PC-9 (cell line): Measurements from ENCODE around the gene TSHZ2. TPM values are rescaled to one million over a fixed set of nuclear protein-coding genes. Genes with fewer than 3 reads are reported as not detected.
"Not testable (repeated sequence)": the region's sequence is repeated elsewhere in the genome, so short reads cannot be mapped to it uniquely, and the experiment has no call there.

Experiments used
- BruUV-seq: library from RNA; stranded (reverse); fragments of 400-500 nt; replicated peaks from 2 replicates; lab custom pipeline; 2021; lab: Mats Ljungman, UMichigan
- CTCF ChIA-PET: fragments of 300-600 bp; sonication (Branson Sonifier 250); formaldehyde crosslinking; loops from one replicate; lab custom pipeline; 2022; ENCODE audit warnings: antibody characterized with exemption; lab: Charles Lee
- POLR2A ChIA-PET: fragments of 300-600 bp; sonication (Branson Sonifier 250); formaldehyde crosslinking; loops from one replicate; lab custom pipeline; 2022; ENCODE audit warnings: antibody characterized with exemption; ENCODE audit not compliant: unreplicated experiment; lab: Charles Lee
- DNase-seq, 2 experiments: peaks; one replicate each; pipeline versions ENCODE4 v3.0.0 to v3.0.0-alpha.2; 2015 to 2022; ENCODE audit warnings: mixed read lengths in 1 of 2
- H2AFZ ChIP-seq: fragments of 200-600 bp; sonication (generic); 2 replicates; pipeline ENCODE4 v1.8.1; 2017; ENCODE audit warnings: antibody characterized with exemption
- H3F3A ChIP-seq: fragments of 200-600 bp; sonication (generic); 2 replicates; pipeline ENCODE4 v1.8.1; 2017; ENCODE audit warnings: antibody characterized with exemption, mild to moderate bottlenecking, low read depth; ENCODE audit not compliant: insufficient read depth
- H3K27ac ChIP-seq: fragments of 200-600 bp; sonication (generic); 2 replicates; pipeline ENCODE4 v1.6.1; 2016; ENCODE audit warnings: mixed run types
- H3K27me3 ChIP-seq: fragments of 200-600 bp; sonication (generic); 2 replicates; pipeline ENCODE4 v1.6.1; 2016; ENCODE audit warnings: low read depth, mixed run types; ENCODE audit not compliant: insufficient read depth
- H3K36me3 ChIP-seq: fragments of 200-600 bp; sonication (generic); 2 replicates; pipeline ENCODE4 v1.6.1; 2016; ENCODE audit warnings: low read depth, mixed run types
- H3K4me1 ChIP-seq: fragments of 200-600 bp; sonication (generic); replicated peaks from 2 replicates; pipeline ENCODE4 v1.6.1; 2016; ENCODE audit warnings: mixed run types; ENCODE audit not compliant: insufficient read depth
- H3K4me2 ChIP-seq: fragments of 200-600 bp; sonication (generic); 2 replicates; pipeline ENCODE4 v1.6.1; 2017; ENCODE audit warnings: mixed run types
- H3K4me3 ChIP-seq: fragments of 200-600 bp; sonication (generic); 2 replicates; pipeline ENCODE4 v1.6.1; 2016; ENCODE audit warnings: mixed run types
- H3K79me2 ChIP-seq: fragments of 200-600 bp; sonication (generic); 2 replicates; pipeline ENCODE4 v1.6.1; 2017; ENCODE audit warnings: low read depth, mixed run types
- H3K9me2 ChIP-seq: fragments of 200-600 bp; sonication (generic); 2 replicates; pipeline ENCODE4 v1.8.1; 2017; ENCODE audit warnings: mild to moderate bottlenecking; ENCODE audit not compliant: insufficient read depth
- H3K9me3 ChIP-seq: fragments of 200-600 bp; sonication (generic); 2 replicates; pipeline ENCODE4 v1.8.1; 2016; ENCODE audit warnings: low read depth; ENCODE audit not compliant: insufficient read depth
- H4K20me1 ChIP-seq: fragments of 200-600 bp; sonication (generic); 2 replicates; pipeline ENCODE4 v1.8.1; 2017; ENCODE audit not compliant: insufficient read depth
- CTCF ChIP-seq: fragments of 200-600 bp; sonication (generic); conservative IDR thresholded peaks from 2 replicates; pipeline ENCODE4 v1.6.1; 2017; ENCODE audit warnings: mixed run types, antibody characterized with exemption, mild to moderate bottlenecking, moderate library complexity
- EZH2 ChIP-seq: fragments of 200-600 bp; sonication (generic); IDR thresholded peaks from 2 replicates; pipeline ENCODE4 v1.8.0; 2017; ENCODE audit warnings: antibody characterized with exemption, low read depth
- intact Hi-C: fragments of 100-400 bp; cut with micrococcal nuclease; formaldehyde crosslinking; loops from one replicate; pipeline ENCODE4 v1.10.0; 2022; ENCODE audit not compliant: unreplicated experiment
- total RNA-seq: library from RNA; stranded (reverse); gene quantifications from 2 replicates; pipeline ENCODE4 v1.2.3, GENCODE V29; 2021

TSHZ2 gene
- total RNA-seq, 1 experiment from 2014 or later, result not detected

- BruUV-seq, result no TSS peak
- DNase-seq, result no peak
- POLR2A ChIA-PET, result no interaction called here
- Histone ChIP-seq H3K79me2 (no peaks in the 10 kb centered on the region), H3F3A (no peaks in the 10 kb centered on the region), H3K36me3 (no peaks in the 10 kb centered on the region), H2AFZ (no peak overlapping the region), H3K4me3 (no peak overlapping the region), H3K27ac (no peak overlapping the region), H3K9me3 (no peaks in the 10 kb centered on the region), H3K27me3 (peaks cover 48% of the 10 kb centered on the region), H4K20me1 (no peaks in the 10 kb centered on the region), H3K4me2 (no peak overlapping the region), H3K4me1 (no peaks in the 10 kb centered on the region), H3K9me2 (no peaks in the 10 kb centered on the region)
- TF ChIP-seq CTCF (no peak), EZH2 (no peak)
- intact Hi-C loops, result no loop called here
- CTCF ChIA-PET, result no interaction called here
Observed at GRCh38 chr20:52965380-52965779, 6.8 kb upstream of the TSHZ2 start.

- Histone ChIP-seq H3K79me2 (no peaks in the 10 kb centered on the region), H3K9me3 (no peaks in the 10 kb centered on the region), H3F3A (no peaks in the 10 kb centered on the region), H3K4me3 (no peak overlapping the region), H3K27ac (no peak overlapping the region), H3K4me1 (no peaks in the 10 kb centered on the region), H3K9me2 (no peaks in the 10 kb centered on the region), H3K4me2 (no peak overlapping the region), H3K36me3 (no peaks in the 10 kb centered on the region), H4K20me1 (no peaks in the 10 kb centered on the region), H3K27me3 (peaks cover 51% of the 10 kb centered on the region), H2AFZ (no peak overlapping the region)
- ChIA-PET CTCF (no interaction called here), POLR2A (no interaction called here)
- intact Hi-C loops, result no loop called here
- no peak for DNase-seq
- TF ChIP-seq EZH2 (no peak), CTCF (no peak)
- BruUV-seq, result no TSS peak
Observed at GRCh38 chr20:52965819-52966218, 6.3 kb upstream of the TSHZ2 start.

- BruUV-seq, H3K9me2 ChIP-seq, H3K9me3 ChIP-seq, H3K27ac ChIP-seq, POLR2A ChIA-PET, H3K4me3 ChIP-seq, DNase-seq, CTCF ChIA-PET, H3K36me3 ChIP-seq, H3K4me1 ChIP-seq, H2AFZ ChIP-seq, H3K4me2 ChIP-seq, H3K79me2 ChIP-seq, H4K20me1 ChIP-seq, H3F3A ChIP-seq, intact Hi-C loops: not testable (repeated sequence)
- H3K27me3 ChIP-seq, result peaks cover 53% of the 10 kb centered on the region
Observed at GRCh38 chr20:52966543-52966942, 5.6 kb upstream of the TSHZ2 start.

- POLR2A ChIA-PET, result no interaction called here
- no TSS peak for BruUV-seq
- no peak for DNase-seq
- no peak overlapping the region for H3K27ac ChIP-seq
- no peaks in the 10 kb centered on the region for H3F3A ChIP-seq
- H3K4me2 ChIP-seq, result no peak overlapping the region
- peaks cover 74% of the 10 kb centered on the region for H3K27me3 ChIP-seq
- H4K20me1 ChIP-seq, result no peaks in the 10 kb centered on the region
- H3K9me2 ChIP-seq, result no peaks in the 10 kb centered on the region
- no peak for TF ChIP-seq EZH2
- TF ChIP-seq CTCF, result no peak
- no peaks in the 10 kb centered on the region for H3K9me3 ChIP-seq
- no peaks in the 10 kb centered on the region for H3K79me2 ChIP-seq
- no peaks in the 10 kb centered on the region for H3K4me1 ChIP-seq
- intact Hi-C loops, result no loop called here
- H2AFZ ChIP-seq, result no peak overlapping the region
- no peaks in the 10 kb centered on the region for H3K36me3 ChIP-seq
- CTCF ChIA-PET, result no interaction called here
- no peak overlapping the region for H3K4me3 ChIP-seq
Observed at GRCh38 chr20:52971498-52972189, 514 bp upstream of the TSHZ2 start.
